IMR-90 (cell line): ENCODE results near the gene STX16. TPM values are rescaled to one million over a fixed set of nuclear protein-coding genes. Genes with fewer than 3 reads are reported as not detected.
"Not testable (repeated sequence)": the region's sequence is repeated elsewhere in the genome, so short reads cannot be mapped to it uniquely, and the experiment has no call there.

Experiments
- ATAC-seq: fragments of 200-7000 bp; cut with Tn5 transposase; 2 replicates; pipeline ENCODE4 v1.9.1; 2020; ENCODE audit warnings: low read depth, mild to moderate bottlenecking, moderate library complexity
- BruUV-seq: library from RNA; stranded (reverse); fragments of 400-500 nt; replicated peaks from 2 replicates; lab custom pipeline; 2021; lab: Mats Ljungman, UMichigan
- CTCF ChIA-PET: fragments of 300-600 bp; formaldehyde crosslinking; extraction: SDS; loops from one replicate; lab custom pipeline; 2021; ENCODE audit warnings: antibody characterized with exemption; lab: Yijun Ruan, JAX
- POLR2A ChIA-PET: fragments of 300-600 bp; sonication (Branson Sonifier 250); formaldehyde crosslinking; loops from one replicate; lab custom pipeline; 2022; ENCODE audit warnings: antibody characterized with exemption; ENCODE audit not compliant: unreplicated experiment; lab: Charles Lee
- DNase-seq: peaks from one replicate; pipeline ENCODE4 v3.0.0; 2013
- H2AFZ ChIP-seq: replicated peaks from 2 replicates; pipeline ENCODE3; 2013; ENCODE audit warnings: low read length, mild to moderate bottlenecking; ENCODE audit not compliant: poor library complexity
- H2AK5ac ChIP-seq: 2 replicates; pipeline ENCODE4 v1.6.1; 2013; ENCODE audit warnings: low read depth, low read length, inconsistent platforms
- H2AK9ac ChIP-seq: replicated peaks from 2 replicates; pipeline ENCODE3; 2013; ENCODE audit warnings: mild to moderate bottlenecking, low read depth, low read length, moderate library complexity; ENCODE audit not compliant: poor library complexity
- H2BK120ac ChIP-seq: 2 replicates; pipeline ENCODE4 v1.6.1; 2013; ENCODE audit warnings: low read depth, low read length, inconsistent platforms
- H2BK15ac ChIP-seq: 3 replicates; pipeline ENCODE4 v1.6.1; 2013; ENCODE audit warnings: low read depth, low read length, inconsistent platforms
- H2BK20ac ChIP-seq: 2 replicates; pipeline ENCODE4 v1.6.1; 2013; ENCODE audit warnings: low read depth, mild to moderate bottlenecking, inconsistent platforms, low read length, moderate library complexity
- H2BK5ac ChIP-seq: 2 replicates; pipeline ENCODE4 v1.6.1; 2013; ENCODE audit warnings: mild to moderate bottlenecking, low read depth, low read length, inconsistent platforms; ENCODE audit not compliant: poor library complexity, severe bottlenecking
- H3K14ac ChIP-seq: replicated peaks from 2 replicates; pipeline ENCODE4 v1.6.1; 2013; ENCODE audit warnings: low read depth, low read length, inconsistent platforms
- H3K18ac ChIP-seq: 2 replicates; pipeline ENCODE4 v1.6.1; 2013; ENCODE audit warnings: low read depth, low read length, control low read depth
- H3K23ac ChIP-seq: 2 replicates; pipeline ENCODE4 v1.6.1; 2013; ENCODE audit warnings: low read depth, low read length, inconsistent platforms
- H3K27ac ChIP-seq: 2 replicates; pipeline ENCODE4 v1.5.1; 2013; ENCODE audit warnings: mild to moderate bottlenecking, control low read depth, low read length; ENCODE audit not compliant: insufficient read depth
- H3K27me3 ChIP-seq: 2 replicates; pipeline ENCODE4 v1.6.1; 2013; ENCODE audit warnings: low read length; ENCODE audit not compliant: control insufficient read depth, insufficient read depth
- H3K36me3 ChIP-seq: 2 replicates; pipeline ENCODE4 v1.6.1; 2013; ENCODE audit warnings: low read length, mixed read lengths; ENCODE audit not compliant: control insufficient read depth, insufficient read depth
- H3K4ac ChIP-seq: 2 replicates; pipeline ENCODE4 v1.6.1; 2013; ENCODE audit warnings: low read depth, low read length, inconsistent platforms
- H3K4me1 ChIP-seq: 2 replicates; pipeline ENCODE4 v1.6.1; 2013; ENCODE audit warnings: low read length, mixed read lengths; ENCODE audit not compliant: control insufficient read depth, insufficient read depth
- H3K4me2 ChIP-seq: 2 replicates; pipeline ENCODE4 v1.6.1; 2013; ENCODE audit warnings: low read depth, mild to moderate bottlenecking, control low read depth, low read length, moderate library complexity
- H3K4me3 ChIP-seq: 2 replicates; pipeline ENCODE4 v1.5.1; 2013; ENCODE audit warnings: low read depth, mild to moderate bottlenecking, control low read depth, low read length, moderate library complexity; ENCODE audit not compliant: insufficient read depth
- H3K56ac ChIP-seq: 2 replicates; pipeline ENCODE4 v1.6.1; 2013; ENCODE audit warnings: low read length, inconsistent platforms; ENCODE audit not compliant: insufficient read depth; ENCODE audit errors: extremely low read depth
- H3K79me1 ChIP-seq, 2 experiments: 2 replicates each; pipeline ENCODE4 v1.6.1; 2013; ENCODE audit warnings: low read length in 2 of 2, inconsistent platforms in 1 of 2, low read depth in 1 of 2
- H3K9ac ChIP-seq: 2 replicates; pipeline ENCODE4 v1.6.1; 2013; ENCODE audit warnings: low read depth, low read length, control low read depth
- H3K9me1 ChIP-seq: 2 replicates; pipeline ENCODE4 v1.6.1; 2013; ENCODE audit warnings: low read length, inconsistent platforms; ENCODE audit not compliant: insufficient read depth
- H3K9me3 ChIP-seq: 2 replicates; pipeline ENCODE4 v1.6.1; 2013; ENCODE audit warnings: low read length; ENCODE audit not compliant: control insufficient read depth, insufficient read depth
- H4K20me1 ChIP-seq: 2 replicates; pipeline ENCODE4 v1.6.1; 2013; ENCODE audit warnings: low read length, inconsistent platforms; ENCODE audit not compliant: insufficient read depth
- H4K5ac ChIP-seq: 2 replicates; pipeline ENCODE4 v1.6.1; 2013; ENCODE audit warnings: mild to moderate bottlenecking, low read depth, low read length, control low read depth
- H4K8ac ChIP-seq, 2 experiments: 2 replicates each; pipeline ENCODE4 v1.6.1; 2013; ENCODE audit warnings: low read depth in 2 of 2, low read length in 2 of 2, control low read depth in 1 of 2, inconsistent platforms in 1 of 2
- H4K91ac ChIP-seq: 2 replicates; pipeline ENCODE4 v1.6.1; 2013; ENCODE audit warnings: low read depth, low read length, inconsistent platforms; ENCODE audit not compliant: insufficient read depth
- NFE2L2 ChIP-seq: fragments of 150-350 bp; IDR thresholded peaks from 2 replicates; pipeline ENCODE4 v1.6.1; 2016; ENCODE audit warnings: low read depth, mild to moderate bottlenecking, low read length
- POLR2A ChIP-seq: IDR thresholded peaks from 2 replicates; pipeline ENCODE4 v1.6.1; 2012; ENCODE audit warnings: mild to moderate bottlenecking, low read depth, low read length
- RAD21 ChIP-seq: IDR thresholded peaks from 2 replicates; pipeline ENCODE4 v1.6.1; 2012; ENCODE audit warnings: low read length, improper control_type of control experiment
- WGBS, 2 experiments: methylation state at CpG; one replicate each; pipeline versions ENCODE4 v1.1.5 to v1.1.7; 2013; ENCODE audit warnings: missing lambda C conversion rate in 2 of 2; ENCODE audit not compliant: insufficient read length in 1 of 2; ENCODE audit errors: extremely low coverage in 2 of 2; 5-methylcytosine and 5-hydroxymethylcytosine counted together
- dilution Hi-C: fragments of 300-500 bp; cut with HindIII; formaldehyde crosslinking; loops from one replicate; pipeline ENCODE4 v1.14.3; 2018; ENCODE audit warnings: low sequenced_read_pairs; ENCODE audit not compliant: unreplicated experiment
- in situ Hi-C: fragments of 300-500 bp; cut with MboI; formaldehyde crosslinking; loops from 3 replicates; pipeline ENCODE4 v1.14.3; 2019; ENCODE audit warnings: low sequenced_read_pairs, inconsistent platforms, mixed read lengths
- intact Hi-C: fragments of 100-400 bp; cut with micrococcal nuclease; formaldehyde crosslinking; loops from 2 replicates; pipeline ENCODE4 v1.10.0; 2022
- polyA plus RNA-seq, 3 experiments: library from polyadenylated mRNA; depleted of rRNA; stranded (reverse); fragments of >200 nt; gene quantifications; 2 replicates each; pipeline ENCODE4 v1.2.3, GENCODE V29; 2012; ENCODE audit warnings: low replicate concordance in 1 of 3
- total RNA-seq: library from RNA; depleted of rRNA; stranded (reverse); fragments of >200 nt; gene quantifications from 2 replicates; pipeline ENCODE4 v1.2.3, GENCODE V29; 2012

Gene STX16
- total and polyA plus RNA-seq, 2 of the 4 experiments (the other 2 are of a cell fraction), result 26.9 to 58.2 TPM

- H3K14ac ChIP-seq, result no peak overlapping the region
- H3K4ac ChIP-seq, result no peak overlapping the region; the same call in 1 of the 2 replicates
- H3K4me3 ChIP-seq, result no peak overlapping the region
- no peak overlapping the region for H2BK15ac ChIP-seq
- no peaks in the 10 kb centered on the region for H3K79me1 ChIP-seq
- H2AK5ac ChIP-seq, result no peak overlapping the region
- no peaks in the 10 kb centered on the region for H4K20me1 ChIP-seq
- TF ChIP-seq NFE2L2, result no peak
- TF ChIP-seq RAD21, result no peak
- TF ChIP-seq POLR2A, result no peak
- no peak overlapping the region for H2BK20ac ChIP-seq
- no peaks in the 10 kb centered on the region for H3K9me1 ChIP-seq
- dilution Hi-C loops, result no loop called here
- H3K27me3 ChIP-seq, result no peaks in the 10 kb centered on the region
- in situ Hi-C loops, result no loop called here
- H3K4me1 ChIP-seq, result peaks cover 7% of the 10 kb centered on the region; the same call in 1 of the 2 replicates
- no TSS peak for BruUV-seq
- no peak overlapping the region for H3K27ac ChIP-seq
- no peak overlapping the region for H3K56ac ChIP-seq
- H2BK120ac ChIP-seq, result no peak overlapping the region
- no peak overlapping the region for H4K8ac ChIP-seq
- H3K36me3 ChIP-seq, result no peaks in the 10 kb centered on the region
- ChIA-PET CTCF (no interaction called here), POLR2A (no interaction called here)
- H3K4me2 ChIP-seq, result no peak overlapping the region
- WGBS, 2 experiments, result 97% methylated on average over 6 of the region's 9 CpGs; no CpG with 5 or more reads in 1 of the 2 experiments
- no peak overlapping the region for H2AK9ac ChIP-seq
- H4K5ac ChIP-seq, result no peak overlapping the region
- no peak for DNase-seq
- ATAC-seq, result no peak
- no peak overlapping the region for H3K9ac ChIP-seq
- H2BK5ac ChIP-seq, result no peak overlapping the region
- H3K9me3 ChIP-seq, result no peaks in the 10 kb centered on the region
- no peak overlapping the region for H4K91ac ChIP-seq
- intact Hi-C loops, result no loop called here
- no peak overlapping the region for H3K18ac ChIP-seq
- no peak overlapping the region for H3K23ac ChIP-seq
- no peak overlapping the region for H2AFZ ChIP-seq
Observed at GRCh38 chr20:58642441-58642840, 8.6 kb upstream of the STX16 start.

- H3K4me2 ChIP-seq, H3K9me3 ChIP-seq, H4K91ac ChIP-seq, H3K14ac ChIP-seq, H2BK20ac ChIP-seq, DNase-seq, H3K9ac ChIP-seq, BruUV-seq, H3K27ac ChIP-seq, H3K18ac ChIP-seq, dilution Hi-C loops, intact Hi-C loops, H3K56ac ChIP-seq, in situ Hi-C loops, H3K23ac ChIP-seq, H4K5ac ChIP-seq, H3K27me3 ChIP-seq, H2AK5ac ChIP-seq, H2BK15ac ChIP-seq, H2AK9ac ChIP-seq, CTCF ChIA-PET, H3K4me1 ChIP-seq, H3K9me1 ChIP-seq, H2BK5ac ChIP-seq, H3K4me3 ChIP-seq, ATAC-seq, H3K36me3 ChIP-seq, H4K20me1 ChIP-seq, H4K8ac ChIP-seq, H3K79me1 ChIP-seq, H2BK120ac ChIP-seq, H3K4ac ChIP-seq, H2AFZ ChIP-seq: not testable (repeated sequence)
- POLR2A ChIA-PET, result interaction anchor here (0.6 kb wide), 1 partner anchor 9 kb away, joined by 5 read pairs; no protein-coding TSS in a partner anchor
- 100% methylated on average over 7 of the region's 9 CpGs; no CpG with 5 or more reads in 1 of the 2 experiments for WGBS, 2 experiments
Observed at GRCh38 chr20:58642896-58643295, 8.2 kb upstream of the STX16 start.
